ENCODE results near the gene HIVEP3. TPM values are rescaled to one million over a fixed set of nuclear protein-coding genes. Genes with fewer than 3 reads are reported as not detected.

The HIVEP3 gene
- total RNA-seq, 1 donor from 2014 or later: 5.8 TPM

DNA sequence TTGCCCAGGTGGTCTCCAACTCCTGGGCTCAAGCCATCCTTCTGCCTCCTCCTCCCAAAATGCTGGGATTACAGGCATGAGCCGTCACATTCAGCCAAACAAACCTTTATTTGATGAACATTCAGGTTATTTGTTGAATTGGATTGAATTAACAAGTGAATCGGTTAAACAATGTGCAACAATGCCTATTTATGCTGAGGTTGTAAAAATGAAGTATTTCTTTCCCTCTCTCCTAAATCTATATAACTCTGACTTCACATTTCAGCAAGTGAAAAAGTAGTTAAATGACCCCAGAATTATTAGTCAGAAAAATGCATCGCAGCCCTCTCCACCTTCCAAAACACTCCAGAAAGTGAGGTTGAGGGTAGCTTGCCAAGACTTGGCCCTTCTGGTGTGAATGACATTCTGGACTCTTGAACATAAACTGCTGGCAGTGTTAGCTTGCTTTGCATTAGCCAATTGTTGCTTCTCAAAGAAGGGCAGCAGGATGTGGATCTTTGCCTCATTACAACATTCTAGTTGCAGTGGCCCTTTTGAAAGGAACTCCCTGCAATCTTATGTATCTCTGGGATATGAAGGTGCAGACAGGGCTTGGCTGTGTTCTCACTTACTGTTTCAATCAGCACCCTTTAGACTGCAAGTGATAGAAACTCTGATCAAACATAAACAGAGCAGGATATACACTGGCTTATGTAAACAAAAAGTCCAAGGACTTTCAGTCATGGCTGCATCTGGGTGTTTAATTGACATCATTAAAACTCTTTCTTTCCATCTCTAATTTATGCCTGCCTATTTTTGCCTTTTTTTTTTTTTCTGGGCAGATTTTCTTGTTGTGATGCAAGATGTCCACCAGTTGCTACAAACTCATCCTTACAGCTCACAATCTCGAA is 456.7 kb downstream of the HIVEP3 start:
- TF ChIP-seq, protein P1, sequence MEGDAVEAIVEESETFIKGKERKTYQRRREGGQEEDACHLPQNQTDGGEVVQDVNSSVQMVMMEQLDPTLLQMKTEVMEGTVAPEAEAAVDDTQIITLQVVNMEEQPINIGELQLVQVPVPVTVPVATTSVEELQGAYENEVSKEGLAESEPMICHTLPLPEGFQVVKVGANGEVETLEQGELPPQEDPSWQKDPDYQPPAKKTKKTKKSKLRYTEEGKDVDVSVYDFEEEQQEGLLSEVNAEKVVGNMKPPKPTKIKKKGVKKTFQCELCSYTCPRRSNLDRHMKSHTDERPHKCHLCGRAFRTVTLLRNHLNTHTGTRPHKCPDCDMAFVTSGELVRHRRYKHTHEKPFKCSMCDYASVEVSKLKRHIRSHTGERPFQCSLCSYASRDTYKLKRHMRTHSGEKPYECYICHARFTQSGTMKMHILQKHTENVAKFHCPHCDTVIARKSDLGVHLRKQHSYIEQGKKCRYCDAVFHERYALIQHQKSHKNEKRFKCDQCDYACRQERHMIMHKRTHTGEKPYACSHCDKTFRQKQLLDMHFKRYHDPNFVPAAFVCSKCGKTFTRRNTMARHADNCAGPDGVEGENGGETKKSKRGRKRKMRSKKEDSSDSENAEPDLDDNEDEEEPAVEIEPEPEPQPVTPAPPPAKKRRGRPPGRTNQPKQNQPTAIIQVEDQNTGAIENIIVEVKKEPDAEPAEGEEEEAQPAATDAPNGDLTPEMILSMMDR (IDR thresholded peaks at IDR 0.05; ENCODE audit: insufficient read depth, low read length, poor library complexity, severe bottlenecking): no peak
- Histone ChIP-seq H3K27me3 (ENCODE audit: control insufficient read depth, insufficient read depth, low read length) (no peaks in the 10 kb centered on the region), H3K4me3 (ENCODE audit: low read depth, low read length) (no peak overlapping the region), H3K36me3 (ENCODE audit: control insufficient read depth, insufficient read depth, low read length) (no peaks in the 10 kb centered on the region)
- no peak for DNase-seq (ENCODE audit: low read depth)

DNA sequence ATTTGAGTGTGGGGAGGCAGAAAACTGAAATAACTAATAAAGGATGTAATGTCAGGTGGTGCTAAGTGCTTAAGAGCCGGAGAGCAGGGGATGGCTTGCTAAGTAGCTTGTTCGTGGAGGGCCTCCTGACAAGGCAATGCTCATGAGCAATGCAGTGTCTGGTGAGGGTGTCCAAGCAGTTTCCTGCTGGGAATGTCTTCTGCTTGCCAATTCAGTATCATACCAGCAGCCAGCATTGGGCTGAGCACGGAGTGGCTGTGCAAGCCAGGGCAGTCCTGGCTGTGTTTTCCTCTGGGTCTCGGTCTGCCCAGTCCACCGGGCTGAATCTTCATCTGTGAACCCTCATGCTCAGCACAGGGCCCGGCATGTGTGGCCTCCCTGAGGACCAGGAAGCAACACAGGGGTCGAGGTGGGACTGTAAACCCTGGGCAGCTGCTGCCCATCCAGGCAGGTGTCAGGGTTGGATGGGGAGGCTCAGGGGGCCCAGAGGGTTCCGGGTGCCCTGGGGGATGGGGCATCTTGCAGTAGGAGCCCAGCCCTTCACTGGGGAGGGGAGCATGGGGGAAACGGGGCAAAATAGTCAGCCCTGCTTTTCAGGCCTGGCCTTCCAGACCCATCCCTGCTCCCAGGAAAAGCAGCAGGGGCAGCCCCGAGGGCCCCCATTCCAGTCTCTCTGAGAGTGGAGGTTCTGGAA is 461.7 kb downstream of the HIVEP3 start:
- TF ChIP-seq, protein P1 (IDR thresholded peaks at IDR 0.05; ENCODE audit: insufficient read depth, low read length, poor library complexity, severe bottlenecking): no peak
- no peak for DNase-seq (ENCODE audit: low read depth)
- Histone ChIP-seq H3K36me3 (ENCODE audit: control insufficient read depth, insufficient read depth, low read length) (no peaks in the 10 kb centered on the region), H3K4me3 (ENCODE audit: low read depth, low read length) (no peak overlapping the region), H3K27me3 (ENCODE audit: control insufficient read depth, insufficient read depth, low read length) (no peaks in the 10 kb centered on the region)

Other genes starting within 250 kb of the HIVEP3 start
- gene GUCA2B, start 234.5 kb upstream of the HIVEP3 start, total RNA-seq: not detected in 2 replicates
- gene GUCA2A, start 245.8 kb upstream of the HIVEP3 start, total RNA-seq: not detected in 2 replicates